Uterus (tissue), 4 donors: ENCODE data around the gene GALNT2. TPM values are rescaled to one million over a fixed set of nuclear protein-coding genes. Genes with fewer than 3 reads are reported as not detected.

Experiments
- DNase-seq, 2 donors: peaks; one replicate each; pipeline ENCODE4 v3.0.0-alpha.2; 2019 to 2020
- H3K27ac ChIP-seq, 2 donors: fragments of 200-600 bp; sonication (generic); 1 replicate in 1 of 2; 2 replicates in 1 of 2; pipeline ENCODE4 v1.5.1; 2016 to 2018
- H3K27me3 ChIP-seq, 2 donors: fragments of 200-600 bp; sonication (generic); one replicate each; pipeline ENCODE4 v1.5.1; 2018 to 2019; ENCODE audit warnings: control low read depth in 1 of 2
- H3K36me3 ChIP-seq, 2 donors: fragments of 200-600 bp; sonication (generic); one replicate each; pipeline ENCODE4 v1.5.1; 2019; ENCODE audit warnings: control low read depth in 1 of 2
- H3K4me1 ChIP-seq, 2 donors: fragments of 200-600 bp; sonication (generic); one replicate each; pipeline ENCODE4 v1.5.1; 2018 to 2019; ENCODE audit warnings: control low read depth in 1 of 2
- H3K4me3 ChIP-seq, 2 donors: fragments of 200-600 bp; sonication (generic); 1 replicate in 1 of 2; 2 replicates in 1 of 2; pipeline ENCODE4 v1.5.1; 2018 to 2019; ENCODE audit warnings: mild to moderate bottlenecking in 1 of 2
- H3K9me3 ChIP-seq, 2 donors: fragments of 200-600 bp; sonication (generic); one replicate each; pipeline ENCODE4 v1.5.1; 2019; ENCODE audit warnings: control low read depth in 1 of 2
- POLR2A ChIP-seq, 2 donors: fragments of 450-650 bp; IDR thresholded peaks; one replicate each; pipeline ENCODE4 v1.6.1; 2016; ENCODE audit warnings: antibody characterized with exemption in 2 of 2, mild to moderate bottlenecking in 1 of 2, moderate library complexity in 1 of 2
- intact Hi-C: fragments of 100-400 bp; cut with DNase I; formaldehyde crosslinking; loops from one replicate; pipeline ENCODE4 v1.15.1; 2023; ENCODE audit warnings: low total_unique reads
- total RNA-seq, 4 donors: library from RNA; depleted of rRNA in 3 of 4; stranded (reverse); fragments of >200 nt in 3 of 4; gene quantifications; one replicate each; pipeline versions ENCODE4 v1.1.0 to v1.2.4, GENCODE V29; 2014 to 2023
- TF ChIP-seq, protein P1 (sequence below), 4 experiments: fragments of 200-600 bp in 2 of 4; fragments of 450-650 bp in 2 of 4; sonication (generic) in 2 of 4; IDR thresholded peaks; one replicate each; pipeline ENCODE4 v1.5.1; 2016 to 2019; ENCODE audit warnings: antibody characterized with exemption in 4 of 4, mild to moderate bottlenecking in 2 of 4, moderate library complexity in 1 of 4
- donor health status: DM: yes; HTN: yes; CAD: no.

GALNT2 gene
- total RNA-seq, 4 donors from 2014 or later: 13.6 to 51.6 (median 39.6) TPM

GRCh38 chr1:230174471-230175162 lies 107.6 kb downstream of the GALNT2 start:
- peak in 1 of 2 donors; percentile 5 for DNase-seq
- intact Hi-C loops: no loop called here
- Histone ChIP-seq H3K4me3 (no peak overlapping the region), H3K27ac (no peak overlapping the region), H3K9me3 (no peaks in the 10 kb centered on the region), H3K36me3 (no peaks in the 10 kb centered on the region), H3K27me3 (no peaks in the 10 kb centered on the region), H3K4me1 (no peaks in the 10 kb centered on the region)
- TF ChIP-seq, protein P1, sequence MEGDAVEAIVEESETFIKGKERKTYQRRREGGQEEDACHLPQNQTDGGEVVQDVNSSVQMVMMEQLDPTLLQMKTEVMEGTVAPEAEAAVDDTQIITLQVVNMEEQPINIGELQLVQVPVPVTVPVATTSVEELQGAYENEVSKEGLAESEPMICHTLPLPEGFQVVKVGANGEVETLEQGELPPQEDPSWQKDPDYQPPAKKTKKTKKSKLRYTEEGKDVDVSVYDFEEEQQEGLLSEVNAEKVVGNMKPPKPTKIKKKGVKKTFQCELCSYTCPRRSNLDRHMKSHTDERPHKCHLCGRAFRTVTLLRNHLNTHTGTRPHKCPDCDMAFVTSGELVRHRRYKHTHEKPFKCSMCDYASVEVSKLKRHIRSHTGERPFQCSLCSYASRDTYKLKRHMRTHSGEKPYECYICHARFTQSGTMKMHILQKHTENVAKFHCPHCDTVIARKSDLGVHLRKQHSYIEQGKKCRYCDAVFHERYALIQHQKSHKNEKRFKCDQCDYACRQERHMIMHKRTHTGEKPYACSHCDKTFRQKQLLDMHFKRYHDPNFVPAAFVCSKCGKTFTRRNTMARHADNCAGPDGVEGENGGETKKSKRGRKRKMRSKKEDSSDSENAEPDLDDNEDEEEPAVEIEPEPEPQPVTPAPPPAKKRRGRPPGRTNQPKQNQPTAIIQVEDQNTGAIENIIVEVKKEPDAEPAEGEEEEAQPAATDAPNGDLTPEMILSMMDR (IDR thresholded peaks at IDR 0.05): no peak
- no peak for TF ChIP-seq POLR2A (IDR thresholded peaks at IDR 0.05)

GRCh38 chr1:230175163-230175747 lies 108.2 kb downstream of the GALNT2 start:
- no peaks in the 10 kb centered on the region for H3K9me3 ChIP-seq
- H3K27me3 ChIP-seq: no peaks in the 10 kb centered on the region
- intact Hi-C loops: no loop called here
- no peaks in the 10 kb centered on the region for H3K4me1 ChIP-seq
- TF ChIP-seq POLR2A (IDR thresholded peaks at IDR 0.05): no peak
- TF ChIP-seq, protein P1 (IDR thresholded peaks at IDR 0.05): no peak
- no peak overlapping the region for H3K4me3 ChIP-seq
- no peaks in the 10 kb centered on the region for H3K36me3 ChIP-seq
- H3K27ac ChIP-seq: no peak overlapping the region
- DNase-seq: no peak

DNA sequence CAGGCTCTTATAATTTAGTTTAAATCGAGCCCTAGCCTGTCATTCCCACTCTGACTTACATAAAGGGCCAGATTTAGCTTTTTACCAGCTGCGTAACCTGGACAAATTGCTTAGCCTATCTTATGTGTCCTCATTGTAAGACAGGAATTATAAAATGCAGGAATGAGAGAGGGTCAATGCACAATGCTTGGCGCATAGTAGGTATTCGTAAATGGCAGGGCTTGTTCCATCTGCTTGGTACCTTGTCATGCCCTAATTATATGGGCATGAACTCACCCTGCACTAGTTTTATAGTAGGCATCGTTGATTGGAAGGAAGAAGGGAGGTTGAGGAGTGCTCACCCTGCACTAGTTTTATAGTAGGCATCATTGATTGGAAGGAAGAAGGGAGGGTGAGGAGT lies 108.8 kb downstream of the GALNT2 start:
- Histone ChIP-seq H3K4me3 (no peak overlapping the region), H3K27ac (no peak overlapping the region), H3K4me1 (no peaks in the 10 kb centered on the region), H3K27me3 (no peaks in the 10 kb centered on the region), H3K9me3 (no peaks in the 10 kb centered on the region), H3K36me3 (no peaks in the 10 kb centered on the region)
- no peak for DNase-seq
- intact Hi-C loops: no loop called here
- TF ChIP-seq POLR2A (IDR thresholded peaks at IDR 0.05): no peak
- TF ChIP-seq, protein P1 (IDR thresholded peaks at IDR 0.05): no peak

GRCh38 chr1:230176326-230176725 lies 109.3 kb downstream of the GALNT2 start:
- Histone ChIP-seq H3K4me3 (no peak overlapping the region), H3K4me1 (no peaks in the 10 kb centered on the region), H3K36me3 (no peaks in the 10 kb centered on the region), H3K27me3 (no peaks in the 10 kb centered on the region), H3K9me3 (no peaks in the 10 kb centered on the region), H3K27ac (peak overlapping the region in 1 of 2 donors; percentile 67)
- TF ChIP-seq, protein P1 (IDR thresholded peaks at IDR 0.05): no peak
- TF ChIP-seq POLR2A (IDR thresholded peaks at IDR 0.05): no peak
- intact Hi-C loops: no loop called here
- no peak for DNase-seq

GRCh38 chr1:230176871-230177411 lies 109.9 kb downstream of the GALNT2 start:
- no peaks in the 10 kb centered on the region for H3K27me3 ChIP-seq
- H3K9me3 ChIP-seq: no peaks in the 10 kb centered on the region
- H3K27ac ChIP-seq: peak overlapping the region; percentile 6 to 67
- peak; percentile 72 to 75 for DNase-seq
- TF ChIP-seq, protein P1 (IDR thresholded peaks at IDR 0.05): no peak
- no peak for TF ChIP-seq POLR2A (IDR thresholded peaks at IDR 0.05)
- intact Hi-C loops: no loop called here
- no peaks in the 10 kb centered on the region for H3K36me3 ChIP-seq
- H3K4me3 ChIP-seq: peak overlapping the region; percentile 12 to 23
- no peaks in the 10 kb centered on the region for H3K4me1 ChIP-seq
